Trophoblast cell (in vitro differentiated cells and primary cell): ENCODE results near the gene MTCH1.
A peak's percentile ranks its signal among the peaks of the same experiment; 100 is the strongest.

Experiments
- DNase-seq, 2 donors: peaks; one replicate each; pipeline ENCODE4 v3.0.0-alpha.2; 2016
- H2AFZ ChIP-seq: 2 replicates; pipeline ENCODE4 v1.6.1; 2013; ENCODE audit warnings: low read length, moderate library complexity, mild to moderate bottlenecking; ENCODE audit not compliant: insufficient read depth, poor library complexity
- H2AK5ac ChIP-seq: 2 replicates; pipeline ENCODE4 v1.6.1; 2013; ENCODE audit warnings: mild to moderate bottlenecking, low read length
- H2BK120ac ChIP-seq: 2 replicates; pipeline ENCODE4 v1.6.1; 2013; ENCODE audit warnings: low read length, mild to moderate bottlenecking, moderate library complexity; ENCODE audit not compliant: insufficient read depth, poor library complexity
- H2BK12ac ChIP-seq: 2 replicates; pipeline ENCODE4 v1.6.1; 2013; ENCODE audit warnings: mild to moderate bottlenecking, low read length, moderate library complexity
- H2BK5ac ChIP-seq: 2 replicates; pipeline ENCODE4 v1.6.1; 2013; ENCODE audit warnings: low read length, low read depth, moderate library complexity, mild to moderate bottlenecking; ENCODE audit not compliant: poor library complexity
- H3K14ac ChIP-seq: 2 replicates; pipeline ENCODE4 v1.6.1; 2013; ENCODE audit warnings: mild to moderate bottlenecking, low read length
- H3K18ac ChIP-seq: 2 replicates; pipeline ENCODE4 v1.6.1; 2013; ENCODE audit warnings: mild to moderate bottlenecking, low read length
- H3K23ac ChIP-seq: 2 replicates; pipeline ENCODE4 v1.6.1; 2013; ENCODE audit warnings: low read length
- H3K27ac ChIP-seq: 2 replicates; pipeline ENCODE4 v1.5.1; 2013; ENCODE audit warnings: low read depth, mild to moderate bottlenecking, inconsistent platforms, low read length, moderate library complexity
- H3K27me3 ChIP-seq: 2 replicates; pipeline ENCODE4 v1.6.1; 2013; ENCODE audit warnings: inconsistent platforms, mild to moderate bottlenecking, low read length, moderate library complexity; ENCODE audit not compliant: insufficient read depth
- H3K36me3 ChIP-seq, 2 experiments: 1 replicate in 1 of 2; 2 replicates in 1 of 2; pipeline ENCODE4 v1.6.1; 2013; ENCODE audit warnings: low read length in 2 of 2, mild to moderate bottlenecking in 2 of 2, moderate library complexity in 1 of 2; ENCODE audit not compliant: insufficient read depth in 2 of 2, control insufficient read depth in 1 of 2
- H3K4ac ChIP-seq: 2 replicates; pipeline ENCODE4 v1.6.1; 2013; ENCODE audit warnings: low read depth, mild to moderate bottlenecking, low read length, moderate library complexity
- H3K4me1 ChIP-seq, 2 experiments: 1 replicate in 1 of 2; 2 replicates in 1 of 2; pipeline ENCODE4 v1.6.1; 2013; ENCODE audit warnings: low read length in 2 of 2, mild to moderate bottlenecking in 2 of 2, moderate library complexity in 1 of 2; ENCODE audit not compliant: insufficient read depth in 2 of 2, control insufficient read depth in 1 of 2
- H3K4me2 ChIP-seq: 2 replicates; pipeline ENCODE4 v1.6.1; 2013; ENCODE audit warnings: inconsistent platforms, mild to moderate bottlenecking, low read length, moderate library complexity
- H3K4me3 ChIP-seq: 2 replicates; pipeline ENCODE4 v1.5.1; 2013; ENCODE audit warnings: mild to moderate bottlenecking, low read depth, low read length, inconsistent platforms
- H3K79me1 ChIP-seq: one replicate; pipeline ENCODE4 v1.6.1; 2013; ENCODE audit warnings: low read length
- H3K79me2 ChIP-seq: 2 replicates; pipeline ENCODE4 v1.6.1; 2013; ENCODE audit warnings: low read length, mild to moderate bottlenecking; ENCODE audit not compliant: control insufficient read depth, insufficient read depth, poor library complexity
- H3K9ac ChIP-seq: 2 replicates; pipeline ENCODE4 v1.6.1; 2013; ENCODE audit warnings: mild to moderate bottlenecking, low read length
- H3K9me3 ChIP-seq: 2 replicates; pipeline ENCODE4 v1.6.1; 2013; ENCODE audit warnings: low read depth, mild to moderate bottlenecking, control low read depth, inconsistent platforms, low read length; ENCODE audit not compliant: insufficient read depth
- H4K12ac ChIP-seq: 2 replicates; pipeline ENCODE4 v1.6.1; 2013; ENCODE audit warnings: low read depth, mild to moderate bottlenecking, low read length, moderate library complexity
- H4K8ac ChIP-seq: 2 replicates; pipeline ENCODE4 v1.6.1; 2013; ENCODE audit warnings: low read depth, mild to moderate bottlenecking, low read length, moderate library complexity
- H4K91ac ChIP-seq: one replicate; pipeline ENCODE4 v1.6.1; 2013; ENCODE audit warnings: low read depth, mild to moderate bottlenecking, low read length, moderate library complexity
- WGBS: extraction: QIAGEN DNeasy Blood & Tissue Kit; methylation state at CpG from one replicate; pipeline ENCODE4 v1.1.7; 2013; ENCODE audit warnings: missing lambda C conversion rate; ENCODE audit not compliant: insufficient read length, insufficient coverage; ENCODE audit errors: extremely low coverage; 5-methylcytosine and 5-hydroxymethylcytosine counted together

MTCH1 gene

GRCh38 chr6:36933519-36933918, 52.5 kb downstream of the MTCH1 start:
- Histone ChIP-seq H3K36me3 (no peaks in the 10 kb centered on the region), H4K12ac (no peak overlapping the region), H3K18ac (no peak overlapping the region), H3K27ac (no peak overlapping the region), H2BK5ac (no peak overlapping the region), H3K27me3 (no peaks in the 10 kb centered on the region), H3K23ac (no peak overlapping the region), H3K4me3 (no peak overlapping the region), H2AK5ac (no peak overlapping the region), H3K4me1 (peaks cover 0 to 1% of the 10 kb centered on the region in 2 experiments), H3K4me2 (no peak overlapping the region), H3K79me2 (no peaks in the 10 kb centered on the region), H4K91ac (no peak overlapping the region), H3K14ac (no peak overlapping the region), H2AFZ (no peak overlapping the region), H2BK12ac (no peak overlapping the region), H3K79me1 (no peaks in the 10 kb centered on the region), H3K9ac (no peak overlapping the region), H3K4ac (no peak overlapping the region), H4K8ac (no peak overlapping the region), H3K9me3 (no peaks in the 10 kb centered on the region), H2BK120ac (no peak overlapping the region)
- no CpG with 5 or more reads among the region's 4 CpGs for WGBS
- peak in 1 of 2 donors; percentile 18 for DNase-seq

- WGBS: no CpG with 5 or more reads among the region's 2 CpGs
- Histone ChIP-seq H2AFZ (no peak overlapping the region), H3K9ac (no peak overlapping the region), H3K4me3 (no peak overlapping the region), H3K14ac (no peak overlapping the region), H2BK12ac (no peak overlapping the region), H3K23ac (no peak overlapping the region), H3K4me1 (no peaks in the 10 kb centered on the region), H2BK5ac (no peak overlapping the region), H3K79me1 (no peaks in the 10 kb centered on the region), H3K4ac (no peak overlapping the region), H2BK120ac (no peak overlapping the region), H4K91ac (no peak overlapping the region), H4K8ac (no peak overlapping the region), H3K79me2 (no peaks in the 10 kb centered on the region), H2AK5ac (no peak overlapping the region), H4K12ac (no peak overlapping the region), H3K18ac (no peak overlapping the region), H3K27ac (no peak overlapping the region), H3K9me3 (no peaks in the 10 kb centered on the region), H3K4me2 (no peak overlapping the region), H3K27me3 (no peaks in the 10 kb centered on the region), H3K36me3 (no peaks in the 10 kb centered on the region)
- peak in 1 of 2 donors; percentile 68 for DNase-seq
These were observed 52.9 kb downstream of the MTCH1 start for GRCh38 chr6:36933102-36933501.

DNA sequence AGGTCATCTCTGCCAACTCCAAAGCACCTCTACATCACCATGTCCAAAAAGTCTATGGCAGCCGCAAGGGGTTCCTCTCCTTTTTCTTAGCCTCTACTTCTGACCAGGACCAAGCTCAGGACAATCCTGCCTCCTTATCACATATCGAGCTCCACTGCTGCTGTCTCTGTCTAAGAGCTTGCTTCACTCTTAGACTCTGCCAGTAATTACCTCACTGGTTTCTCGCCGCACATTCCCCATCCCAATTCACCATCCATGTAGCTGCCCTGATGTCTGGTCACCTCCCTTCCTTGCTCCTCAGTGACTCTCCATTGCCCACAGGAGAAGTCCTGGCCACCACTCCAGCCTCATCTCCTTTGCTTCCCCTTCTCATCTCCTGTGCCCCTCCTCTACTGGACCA, 55.5 kb downstream of the MTCH1 start:
- no peak overlapping the region for H3K4me3 ChIP-seq
- H2BK120ac ChIP-seq: no peak overlapping the region
- no peaks in the 10 kb centered on the region for H3K79me2 ChIP-seq
- no peak overlapping the region for H3K4ac ChIP-seq
- H2AFZ ChIP-seq: no peak overlapping the region
- no peak overlapping the region for H3K23ac ChIP-seq
- H4K12ac ChIP-seq: no peak overlapping the region
- no peak overlapping the region for H2AK5ac ChIP-seq
- no peaks in the 10 kb centered on the region for H3K27me3 ChIP-seq
- H2BK5ac ChIP-seq: no peak overlapping the region
- no peaks in the 10 kb centered on the region for H3K4me1 ChIP-seq
- no CpG with 5 or more reads among the region's 4 CpGs for WGBS
- H3K9me3 ChIP-seq: no peaks in the 10 kb centered on the region
- no peak overlapping the region for H3K27ac ChIP-seq
- H3K36me3 ChIP-seq: no peaks in the 10 kb centered on the region
- no peak overlapping the region for H3K4me2 ChIP-seq
- no peak for DNase-seq
- H2BK12ac ChIP-seq: no peak overlapping the region
- no peak overlapping the region for H3K18ac ChIP-seq
- H4K8ac ChIP-seq: no peak overlapping the region
- no peak overlapping the region for H4K91ac ChIP-seq
- no peak overlapping the region for H3K14ac ChIP-seq
- no peak overlapping the region for H3K9ac ChIP-seq
- H3K79me1 ChIP-seq: no peaks in the 10 kb centered on the region

GRCh38 chr6:36929607-36930006, 56.4 kb downstream of the MTCH1 start:
- Histone ChIP-seq H3K4me1 (peaks cover 0 to under 1% of the 10 kb centered on the region in 2 experiments), H3K27me3 (no peaks in the 10 kb centered on the region), H4K91ac (no peak overlapping the region), H2BK5ac (no peak overlapping the region), H3K23ac (no peak overlapping the region), H2BK12ac (no peak overlapping the region), H2AK5ac (no peak overlapping the region), H4K8ac (no peak overlapping the region), H3K9me3 (no peaks in the 10 kb centered on the region), H3K4me3 (no peak overlapping the region), H3K79me2 (no peaks in the 10 kb centered on the region), H3K27ac (no peak overlapping the region), H3K18ac (no peak overlapping the region), H3K4me2 (no peak overlapping the region), H3K36me3 (peaks cover 0 to 2% of the 10 kb centered on the region in 2 experiments), H2BK120ac (no peak overlapping the region), H2AFZ (no peak overlapping the region), H3K14ac (no peak overlapping the region), H3K9ac (no peak overlapping the region), H3K79me1 (no peaks in the 10 kb centered on the region), H4K12ac (no peak overlapping the region), H3K4ac (no peak overlapping the region)
- WGBS: no CpG with 5 or more reads among the region's 5 CpGs
- DNase-seq: no peak
